ENCODE measurements around the gene ATXN2L. TPM values are rescaled to one million over a fixed set of nuclear protein-coding genes. Genes with fewer than 3 reads are reported as not detected.
A peak's percentile ranks its signal among the peaks of the same experiment; 100 is the strongest.
"Not testable (repeated sequence)": the region's sequence is repeated elsewhere in the genome, so short reads cannot be mapped to it uniquely, and the experiment has no call there.

ATXN2L gene
- total and polyA plus RNA-seq, 10 donors, result 43.8 to 179 (median 147) TPM

DNA sequence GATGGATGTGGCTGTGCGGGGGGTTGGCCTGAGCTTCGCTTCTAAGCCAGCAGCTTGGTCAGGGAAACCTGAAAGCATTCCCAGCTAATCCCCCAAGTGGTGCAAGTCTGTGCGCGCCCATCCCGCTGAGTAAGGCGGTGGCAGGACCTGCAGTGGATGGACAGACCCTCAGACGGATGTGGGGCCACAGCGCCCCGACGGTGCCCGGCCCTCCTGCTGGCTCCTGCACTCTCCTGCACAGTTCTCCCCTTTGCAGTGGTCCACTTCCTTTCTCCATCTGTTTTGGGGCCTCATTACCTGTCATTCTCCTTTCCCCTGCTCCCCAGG is 57.8 kb downstream of the ATXN2L start:
- peaks cover 6 to 27% (median 19%) of the 10 kb centered on the region in 6 donors for H3K4me1 ChIP-seq
- H3K9me3 ChIP-seq, result no peaks in the 10 kb centered on the region
- H3K4me3 ChIP-seq, result peak overlapping the region in 6 of 8 donors; percentile 62 to 87 (median 80)
- peak; percentile 62 for DNase-seq
- H3K36me3 ChIP-seq, result peaks cover 0 to 6% (median 0%) of the 10 kb centered on the region in 6 donors
- WGBS, 5 donors, result 14 to 38% (median 27%) methylated on average over 10 to 11 of the region's 11 CpGs
- intact Hi-C loops (cut with DNase I; ENCODE audit: low total_unique reads), result no loop called here
- no peak overlapping the region for H3K27ac ChIP-seq
- TF ChIP-seq, protein P1, sequence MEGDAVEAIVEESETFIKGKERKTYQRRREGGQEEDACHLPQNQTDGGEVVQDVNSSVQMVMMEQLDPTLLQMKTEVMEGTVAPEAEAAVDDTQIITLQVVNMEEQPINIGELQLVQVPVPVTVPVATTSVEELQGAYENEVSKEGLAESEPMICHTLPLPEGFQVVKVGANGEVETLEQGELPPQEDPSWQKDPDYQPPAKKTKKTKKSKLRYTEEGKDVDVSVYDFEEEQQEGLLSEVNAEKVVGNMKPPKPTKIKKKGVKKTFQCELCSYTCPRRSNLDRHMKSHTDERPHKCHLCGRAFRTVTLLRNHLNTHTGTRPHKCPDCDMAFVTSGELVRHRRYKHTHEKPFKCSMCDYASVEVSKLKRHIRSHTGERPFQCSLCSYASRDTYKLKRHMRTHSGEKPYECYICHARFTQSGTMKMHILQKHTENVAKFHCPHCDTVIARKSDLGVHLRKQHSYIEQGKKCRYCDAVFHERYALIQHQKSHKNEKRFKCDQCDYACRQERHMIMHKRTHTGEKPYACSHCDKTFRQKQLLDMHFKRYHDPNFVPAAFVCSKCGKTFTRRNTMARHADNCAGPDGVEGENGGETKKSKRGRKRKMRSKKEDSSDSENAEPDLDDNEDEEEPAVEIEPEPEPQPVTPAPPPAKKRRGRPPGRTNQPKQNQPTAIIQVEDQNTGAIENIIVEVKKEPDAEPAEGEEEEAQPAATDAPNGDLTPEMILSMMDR (IDR thresholded peaks at IDR 0.05 in 8 of 11, conservative IDR thresholded peaks at IDR 0.05 in 3 of 11), result no peak
- no peak for TF ChIP-seq POLR2A (IDR thresholded peaks at IDR 0.05)
- TF ChIP-seq POLR2AphosphoS5 (IDR thresholded peaks at IDR 0.05), result no peak
- peaks cover 0 to 34% (median 0%) of the 10 kb centered on the region in 7 donors for H3K27me3 ChIP-seq (replicated peaks in 1 of 7)

DNA sequence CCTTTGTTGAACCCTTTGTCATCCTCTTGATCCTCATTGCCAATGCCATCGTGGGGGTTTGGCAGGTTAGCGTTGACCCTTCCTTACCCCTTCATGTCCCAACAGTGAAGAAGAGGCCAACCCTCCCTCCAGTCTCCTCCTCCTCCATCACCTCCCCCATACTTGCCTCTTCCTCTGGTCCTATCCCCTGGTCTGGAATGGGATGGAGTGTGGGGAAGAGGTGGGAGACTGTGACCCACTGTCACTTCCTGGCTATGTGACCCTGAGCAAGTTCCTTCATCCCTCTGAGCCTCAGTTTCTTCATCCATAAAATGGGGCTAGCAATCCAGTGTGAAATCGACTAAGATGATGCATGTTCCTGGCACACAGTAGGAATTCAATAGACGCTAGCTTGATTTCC is 58.2 kb downstream of the ATXN2L start:
- intact Hi-C loops (cut with DNase I; ENCODE audit: low total_unique reads), result no loop called here
- WGBS, 5 donors, result 75 to 87% (median 83%) methylated on average over 4 of the region's 4 CpGs
- peaks cover 0 to 2% (median 0%) of the 10 kb centered on the region in 6 donors for H3K36me3 ChIP-seq

DNA sequence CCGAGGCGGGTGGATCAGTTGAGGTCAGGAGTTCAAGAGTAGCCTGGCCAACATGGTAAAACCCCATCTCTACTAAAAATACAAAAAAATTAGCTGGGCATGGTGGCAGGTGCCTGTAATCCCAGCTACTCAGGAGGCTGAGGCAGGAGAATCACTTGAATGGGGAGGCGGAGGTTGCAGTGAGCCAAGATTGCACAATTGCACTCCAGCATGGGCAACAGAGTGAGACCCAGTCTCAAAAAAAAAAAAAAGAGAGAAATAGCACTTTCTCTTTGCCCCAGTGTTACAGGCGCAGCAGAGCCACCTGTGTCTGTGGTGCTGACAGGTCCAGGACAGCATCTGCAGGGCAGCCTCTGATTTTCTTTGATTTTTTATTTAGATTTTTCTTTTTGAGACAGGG is 58.8 kb downstream of the ATXN2L start:
- Histone ChIP-seq H3K4me1 (peaks cover 6 to 27% (median 19%) of the 10 kb centered on the region in 6 donors), H3K27me3 (replicated peaks in 1 of 7) (peaks cover 0 to 34% (median 0%) of the 10 kb centered on the region in 7 donors)
- 68 to 88% (median 74%) methylated on average over 4 of the region's 4 CpGs for WGBS, 5 donors
- H3K4me3 ChIP-seq; H3K27ac ChIP-seq; intact Hi-C loops (cut with DNase I; ENCODE audit: low total_unique reads); H3K36me3 ChIP-seq; H3K9me3 ChIP-seq; DNase-seq: not testable (repeated sequence)

More for the DNA sequence above, 58.2 kb downstream of the ATXN2L start:
- TF ChIP-seq POLR2AphosphoS5 (IDR thresholded peaks at IDR 0.05) (no peak), POLR2A (IDR thresholded peaks at IDR 0.05) (no peak)
- TF ChIP-seq, protein P1 (IDR thresholded peaks at IDR 0.05 in 8 of 11, conservative IDR thresholded peaks at IDR 0.05 in 3 of 11), result no peak
- no peak for DNase-seq
- Histone ChIP-seq H3K4me3 (no peak overlapping the region), H3K27ac (no peak overlapping the region), H3K9me3 (no peaks in the 10 kb centered on the region), H3K4me1 (peaks cover 6 to 27% (median 19%) of the 10 kb centered on the region in 6 donors), H3K27me3 (replicated peaks in 1 of 7) (peaks cover 0 to 34% (median 0%) of the 10 kb centered on the region in 7 donors)

DNA sequence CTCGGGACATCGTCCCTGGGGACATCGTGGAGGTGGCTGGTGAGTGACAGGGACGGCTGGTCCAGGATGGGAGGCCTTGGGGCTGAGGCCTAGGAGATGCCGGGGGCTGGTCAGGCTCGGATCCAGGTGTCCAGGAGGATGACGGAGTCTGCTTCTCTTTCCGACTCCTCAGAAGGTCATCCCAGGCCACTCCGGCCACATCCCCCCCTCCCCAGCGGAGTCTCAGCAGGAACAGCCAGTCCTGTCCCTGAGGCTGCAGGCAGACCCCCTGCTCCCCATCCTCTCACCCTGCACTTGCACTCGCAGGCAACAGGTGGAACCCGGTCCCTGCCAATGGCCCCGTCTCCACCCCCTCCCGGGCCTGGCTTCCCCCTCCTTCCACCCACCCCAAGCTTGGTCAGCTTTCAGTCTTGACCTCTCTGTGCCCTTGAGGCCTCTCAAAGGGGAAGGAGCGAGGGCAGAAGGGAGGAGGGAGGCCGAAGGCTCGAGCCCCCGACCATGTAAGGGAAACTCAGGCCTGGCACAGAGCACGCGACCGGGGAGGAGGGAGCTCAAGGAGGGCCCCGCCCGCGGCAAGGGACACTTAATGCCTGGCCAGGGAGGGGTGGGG is 59.9 kb downstream of the ATXN2L start:
- no peaks in the 10 kb centered on the region for H3K9me3 ChIP-seq
- WGBS, 5 donors, result 57 to 77% (median 67%) methylated on average over 20 to 24 of the region's 24 CpGs
- peaks cover 6 to 27% (median 19%) of the 10 kb centered on the region in 6 donors for H3K4me1 ChIP-seq
- intact Hi-C loops (cut with DNase I; ENCODE audit: low total_unique reads), result no loop called here
- no peaks in the 10 kb centered on the region for H3K36me3 ChIP-seq
- DNase-seq, result peak; percentile 59
- peaks cover 0 to 34% (median 0%) of the 10 kb centered on the region in 7 donors for H3K27me3 ChIP-seq (replicated peaks in 1 of 7)
- H3K4me3 ChIP-seq, result no peak overlapping the region
- H3K27ac ChIP-seq, result no peak overlapping the region
- no peak for TF ChIP-seq POLR2AphosphoS5 (IDR thresholded peaks at IDR 0.05)
- TF ChIP-seq POLR2A (IDR thresholded peaks at IDR 0.05), result no peak
- TF ChIP-seq, protein P1 (IDR thresholded peaks at IDR 0.05 in 8 of 11, conservative IDR thresholded peaks at IDR 0.05 in 3 of 11), result no peak

Data from spleen (tissue), 11 donors.